Retinal pigment epithelial cell (primary cell): ENCODE measurements around the gene KRT78.

Source experiments
- DNase-seq: peaks from one replicate; pipeline ENCODE4 v3.0.0-alpha.2; 2010; ENCODE audit warnings: low read depth
- H3K4me3 ChIP-seq: 2 replicates; pipeline ENCODE4 v1.5.1; 2011; ENCODE audit warnings: mild to moderate bottlenecking, low read length, control low read depth, moderate library complexity
- CTCF ChIP-seq: conservative IDR thresholded peaks from 2 replicates; pipeline ENCODE4 v1.5.1; 2011; ENCODE audit warnings: low read depth, low read length, control low read depth, inconsistent platforms

Gene KRT78

GRCh38 chr12:52813203-52813819 is 35.5 kb downstream of the KRT78 start:
- DNase-seq = no peak
- TF ChIP-seq CTCF = no peak
- no peak overlapping the region for H3K4me3 ChIP-seq

- no peak for DNase-seq
- H3K4me3 ChIP-seq = no peak overlapping the region
- no peak for TF ChIP-seq CTCF
These were observed 36.0 kb downstream of the KRT78 start for GRCh38 chr12:52812749-52813148.

GRCh38 chr12:52812073-52812400 is 36.8 kb downstream of the KRT78 start:
- H3K4me3 ChIP-seq = no peak overlapping the region
- no peak for TF ChIP-seq CTCF
- no peak for DNase-seq

- H3K4me3 ChIP-seq = no peak overlapping the region
- no peak for TF ChIP-seq CTCF
- DNase-seq = no peak
These were observed 37.4 kb downstream of the KRT78 start for GRCh38 chr12:52811191-52812072.

GRCh38 chr12:52810554-52810953 is 38.2 kb downstream of the KRT78 start:
- TF ChIP-seq CTCF = no peak
- H3K4me3 ChIP-seq = no peak overlapping the region
- no peak for DNase-seq

- DNase-seq = no peak
- TF ChIP-seq CTCF = no peak
- no peak overlapping the region for H3K4me3 ChIP-seq
These were observed 39.6 kb downstream of the KRT78 start for GRCh38 chr12:52809166-52809565.
